ENCODE results near the gene KHDC1. TPM values are rescaled to one million over a fixed set of nuclear protein-coding genes. Genes with fewer than 3 reads are reported as not detected.

Gene KHDC1
- polyA plus RNA-seq, 1 donor from 2014 or later, result 1.5 TPM

GRCh38 chr6:73207221-73207837 is 55.7 kb downstream of the KHDC1 start:
- TF ChIP-seq EZH2 (IDR thresholded peaks at IDR 0.05; ENCODE audit: borderline replicate concordance, insufficient read depth, low read length, poor library complexity, severe bottlenecking) (no peak), RAD21 (conservative IDR thresholded peaks at IDR 0.05) (no peak), POLR2AphosphoS5 (IDR thresholded peaks at IDR 0.05) (no peak), MXI1 (conservative IDR thresholded peaks at IDR 0.05; ENCODE audit: poor library complexity, severe bottlenecking) (no peak), EP300 (conservative IDR thresholded peaks at IDR 0.05; ENCODE audit: poor library complexity, severe bottlenecking) (no peak), TAF1 (IDR thresholded peaks at IDR 0.05; ENCODE audit: low read depth) (no peak), REST (IDR thresholded peaks at IDR 0.05; ENCODE audit: borderline replicate concordance) (no peak), SMC3 (conservative IDR thresholded peaks at IDR 0.05; ENCODE audit: poor library complexity) (no peak)
- TF ChIP-seq, protein P1, sequence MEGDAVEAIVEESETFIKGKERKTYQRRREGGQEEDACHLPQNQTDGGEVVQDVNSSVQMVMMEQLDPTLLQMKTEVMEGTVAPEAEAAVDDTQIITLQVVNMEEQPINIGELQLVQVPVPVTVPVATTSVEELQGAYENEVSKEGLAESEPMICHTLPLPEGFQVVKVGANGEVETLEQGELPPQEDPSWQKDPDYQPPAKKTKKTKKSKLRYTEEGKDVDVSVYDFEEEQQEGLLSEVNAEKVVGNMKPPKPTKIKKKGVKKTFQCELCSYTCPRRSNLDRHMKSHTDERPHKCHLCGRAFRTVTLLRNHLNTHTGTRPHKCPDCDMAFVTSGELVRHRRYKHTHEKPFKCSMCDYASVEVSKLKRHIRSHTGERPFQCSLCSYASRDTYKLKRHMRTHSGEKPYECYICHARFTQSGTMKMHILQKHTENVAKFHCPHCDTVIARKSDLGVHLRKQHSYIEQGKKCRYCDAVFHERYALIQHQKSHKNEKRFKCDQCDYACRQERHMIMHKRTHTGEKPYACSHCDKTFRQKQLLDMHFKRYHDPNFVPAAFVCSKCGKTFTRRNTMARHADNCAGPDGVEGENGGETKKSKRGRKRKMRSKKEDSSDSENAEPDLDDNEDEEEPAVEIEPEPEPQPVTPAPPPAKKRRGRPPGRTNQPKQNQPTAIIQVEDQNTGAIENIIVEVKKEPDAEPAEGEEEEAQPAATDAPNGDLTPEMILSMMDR (IDR thresholded peaks at IDR 0.05; ENCODE audit: poor library complexity, severe bottlenecking), result no peak
- Histone ChIP-seq H3K4me3 (ENCODE audit: low read length) (no peak overlapping the region), H3K4me2 (ENCODE audit: low read length) (no peak overlapping the region), H3K36me3 (ENCODE audit: insufficient read depth, low read length) (no peaks in the 10 kb centered on the region), H4K20me1 (ENCODE audit: insufficient read depth) (no peaks in the 10 kb centered on the region), H3K27me3 (ENCODE audit: insufficient read depth, low read depth, low read length) (no peaks in the 10 kb centered on the region), H2AFZ (ENCODE audit: low read depth, low read length) (no peak overlapping the region), H3K27ac (ENCODE audit: low read length) (no peak overlapping the region), H3K9me3 (ENCODE audit: low read length) (no peaks in the 10 kb centered on the region), H3K9me2 (ENCODE audit: insufficient read depth, low read length) (no peaks in the 10 kb centered on the region), H3K79me2 (replicated peaks; ENCODE audit: insufficient read depth, low read length) (no peaks in the 10 kb centered on the region), H3K9ac (ENCODE audit: low read length) (no peak overlapping the region), H3F3A (ENCODE audit: insufficient read depth, low read length, poor library complexity, severe bottlenecking) (no peaks in the 10 kb centered on the region)

DNA sequence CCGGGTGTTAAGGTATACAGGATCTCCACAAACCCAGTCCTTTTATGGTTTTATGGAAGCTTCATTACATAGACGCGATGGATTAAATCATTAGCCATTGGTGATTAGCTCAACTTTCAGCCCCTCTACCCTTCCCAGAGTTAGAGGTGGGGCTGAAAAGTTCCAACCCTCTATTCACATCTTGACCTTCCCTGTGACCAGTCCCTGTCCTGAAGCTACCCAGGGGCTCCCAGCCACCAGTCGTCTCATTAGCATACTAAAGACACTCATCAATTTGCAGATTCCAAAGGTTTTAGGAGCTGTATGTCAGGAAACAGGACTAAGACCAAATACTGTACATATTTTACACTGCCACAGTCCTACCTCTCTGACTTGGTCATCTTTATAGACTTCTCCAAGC is 58.7 kb downstream of the KHDC1 start:
- H3K9me2 ChIP-seq (ENCODE audit: insufficient read depth, low read length), result no peaks in the 10 kb centered on the region
- no peaks in the 10 kb centered on the region for H3K79me2 ChIP-seq (replicated peaks; ENCODE audit: insufficient read depth, low read length)
- no peaks in the 10 kb centered on the region for H4K20me1 ChIP-seq (ENCODE audit: insufficient read depth)
- no peaks in the 10 kb centered on the region for H3K36me3 ChIP-seq (ENCODE audit: insufficient read depth, low read length)
- TF ChIP-seq EZH2 (IDR thresholded peaks at IDR 0.05; ENCODE audit: borderline replicate concordance, insufficient read depth, low read length, poor library complexity, severe bottlenecking) (no peak), TAF1 (IDR thresholded peaks at IDR 0.05; ENCODE audit: low read depth) (no peak), RAD21 (conservative IDR thresholded peaks at IDR 0.05) (no peak), POLR2AphosphoS5 (IDR thresholded peaks at IDR 0.05) (no peak), MXI1 (conservative IDR thresholded peaks at IDR 0.05; ENCODE audit: poor library complexity, severe bottlenecking) (no peak), SMC3 (conservative IDR thresholded peaks at IDR 0.05; ENCODE audit: poor library complexity) (no peak), EP300 (conservative IDR thresholded peaks at IDR 0.05; ENCODE audit: poor library complexity, severe bottlenecking) (no peak), REST (IDR thresholded peaks at IDR 0.05; ENCODE audit: borderline replicate concordance) (no peak)
- TF ChIP-seq, protein P1 (IDR thresholded peaks at IDR 0.05; ENCODE audit: poor library complexity, severe bottlenecking), result no peak
- H3F3A ChIP-seq (ENCODE audit: insufficient read depth, low read length, poor library complexity, severe bottlenecking), result no peaks in the 10 kb centered on the region
- H3K9me3 ChIP-seq (ENCODE audit: low read length), result no peaks in the 10 kb centered on the region
- no peak overlapping the region for H3K4me2 ChIP-seq (ENCODE audit: low read length)
- H3K9ac ChIP-seq (ENCODE audit: low read length), result no peak overlapping the region
- H3K27ac ChIP-seq (ENCODE audit: low read length), result no peak overlapping the region
- H3K27me3 ChIP-seq (ENCODE audit: insufficient read depth, low read depth, low read length), result no peaks in the 10 kb centered on the region
- no peak overlapping the region for H2AFZ ChIP-seq (ENCODE audit: low read depth, low read length)
- no peak overlapping the region for H3K4me3 ChIP-seq (ENCODE audit: low read length)

All from neural cell (in vitro differentiated cells).